Esophagus muscularis mucosa (tissue), 4 donors: ENCODE data around the gene KRT80. TPM values are rescaled to one million over a fixed set of nuclear protein-coding genes. Genes with fewer than 3 reads are reported as not detected.
A peak's percentile ranks its signal among the peaks of the same experiment; 100 is the strongest.

Source experiments
- DNase-seq: peaks from one replicate; pipeline ENCODE4 v3.0.0-alpha.2; 2017; ENCODE audit errors: extremely low spot score
- H3K27ac ChIP-seq, 4 donors: fragments of 200-600 bp; sonication (generic); replicated peaks in 1 of 4; 1 replicate in 3 of 4; 2 replicates in 1 of 4; pipeline ENCODE4 v1.5.1; 2016 to 2019; ENCODE audit warnings: mild to moderate bottlenecking in 1 of 4
- H3K27me3 ChIP-seq, 4 donors: fragments of 200-600 bp; sonication (generic); one replicate each; pipeline versions ENCODE4 v1.5.1 to v1.6.0; 2016 to 2019
- H3K36me3 ChIP-seq, 4 donors: fragments of 200-600 bp; sonication (generic); one replicate each; pipeline ENCODE4 v1.5.1; 2016 to 2019
- H3K4me1 ChIP-seq, 4 donors: fragments of 200-600 bp; sonication (generic); one replicate each; pipeline ENCODE4 v1.5.1; 2016 to 2019
- H3K4me3 ChIP-seq, 4 donors: fragments of 200-600 bp; sonication (generic); 1 replicate in 2 of 4; 2 replicates in 2 of 4; pipeline ENCODE4 v1.5.1; 2016 to 2019; ENCODE audit warnings: mild to moderate bottlenecking in 4 of 4, moderate library complexity in 1 of 4
- H3K9me3 ChIP-seq, 4 donors: fragments of 200-600 bp; sonication (generic); 1 replicate in 3 of 4; 2 replicates in 1 of 4; pipeline ENCODE4 v1.5.1; 2016 to 2019
- EP300 ChIP-seq: sonication (generic); formaldehyde crosslinking; IDR thresholded peaks from one replicate; pipeline ENCODE4 v1.6.1; 2017; ENCODE audit warnings: antibody characterized with exemption
- POLR2A ChIP-seq: fragments of 450-650 bp; IDR thresholded peaks from one replicate; pipeline ENCODE4 v1.6.1; 2017; ENCODE audit warnings: antibody characterized with exemption, moderate library complexity, mild to moderate bottlenecking, low read depth
- POLR2AphosphoS5 ChIP-seq, 2 donors: sonication (generic); formaldehyde crosslinking; IDR thresholded peaks; one replicate each; pipeline ENCODE4 v1.6.1; 2017; ENCODE audit warnings: antibody characterized with exemption in 2 of 2
- WGBS: methylation state at CpG from one replicate; pipeline ENCODE4 v1.1.5; 2018; 5-methylcytosine and 5-hydroxymethylcytosine counted together
- intact Hi-C: fragments of 100-400 bp; cut with DNase I; formaldehyde crosslinking; loops from one replicate; pipeline ENCODE4 v1.15.1; 2023
- total RNA-seq, 4 donors: library from RNA; depleted of rRNA; stranded (reverse); fragments of >200 nt; gene quantifications; one replicate each; pipeline versions ENCODE4 v1.1.0 to v1.2.1, GENCODE V29; 2016
- TF ChIP-seq, protein P1 (sequence below), 3 experiments: fragments of 200-600 bp in 2 of 3; fragments of 450-650 bp in 1 of 3; sonication (generic) in 2 of 3; IDR thresholded peaks; one replicate each; pipeline ENCODE4 v1.5.1; 2017 to 2019; ENCODE audit warnings: antibody characterized with exemption in 3 of 3, mild to moderate bottlenecking in 2 of 3, moderate library complexity in 1 of 3

KRT80 gene
- total RNA-seq, 4 donors from 2014 or later: 0.11 TPM; not detected in 3

DNA sequence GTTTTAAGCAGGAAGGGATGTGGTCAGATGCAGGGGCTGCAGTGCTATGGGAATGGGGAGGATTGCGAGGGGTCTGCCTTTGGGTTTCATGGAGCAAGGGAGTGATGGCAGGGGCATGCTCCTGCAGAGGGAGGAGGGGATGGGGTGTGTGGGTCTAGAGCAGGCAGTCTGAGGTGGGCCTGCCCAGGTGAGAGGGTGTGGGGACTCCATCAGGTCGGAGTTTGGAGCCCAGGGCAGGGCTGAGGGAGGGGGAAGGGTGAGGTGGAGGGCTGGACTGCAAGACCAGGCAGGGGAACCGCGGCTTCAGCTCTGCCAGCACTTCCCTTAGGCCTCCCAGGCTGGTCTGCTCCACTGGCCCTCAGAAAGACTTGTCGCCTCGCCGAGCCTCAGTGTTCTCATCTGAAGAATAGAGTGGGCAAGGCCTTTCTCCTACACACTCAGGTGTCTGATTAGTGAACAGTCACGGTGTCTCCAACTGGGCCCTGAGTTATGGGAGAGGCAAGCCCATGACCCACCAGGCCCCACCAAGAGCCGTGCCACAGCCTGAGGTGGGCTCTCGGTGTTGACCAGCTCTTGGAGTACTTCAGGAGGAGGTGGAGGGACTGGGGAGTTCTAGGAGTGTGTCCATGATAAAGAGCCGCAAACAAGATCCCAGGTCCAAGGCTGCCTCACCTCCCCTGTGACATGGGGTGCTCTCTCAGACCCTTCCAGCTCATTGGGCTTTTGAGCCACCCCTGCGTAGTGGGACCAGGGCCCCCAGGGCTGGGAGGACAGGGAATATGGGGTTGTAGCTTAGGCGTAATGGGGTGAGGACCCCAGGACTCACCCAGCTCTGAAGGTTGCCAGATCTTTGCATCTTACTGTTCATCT lies 20.1 kb upstream of the KRT80 start:
- intact Hi-C loops: no loop called here
- WGBS: 90% methylated on average over 13 of the region's 13 CpGs
- no peak overlapping the region for H3K4me3 ChIP-seq
- no peak for DNase-seq
- peaks cover 22 to 27% (median 24%) of the 10 kb centered on the region in 4 donors for H3K4me1 ChIP-seq
- no peaks in the 10 kb centered on the region for H3K27me3 ChIP-seq
- H3K9me3 ChIP-seq: no peaks in the 10 kb centered on the region
- no peaks in the 10 kb centered on the region for H3K36me3 ChIP-seq
- no peak overlapping the region for H3K27ac ChIP-seq
- TF ChIP-seq, protein P1, sequence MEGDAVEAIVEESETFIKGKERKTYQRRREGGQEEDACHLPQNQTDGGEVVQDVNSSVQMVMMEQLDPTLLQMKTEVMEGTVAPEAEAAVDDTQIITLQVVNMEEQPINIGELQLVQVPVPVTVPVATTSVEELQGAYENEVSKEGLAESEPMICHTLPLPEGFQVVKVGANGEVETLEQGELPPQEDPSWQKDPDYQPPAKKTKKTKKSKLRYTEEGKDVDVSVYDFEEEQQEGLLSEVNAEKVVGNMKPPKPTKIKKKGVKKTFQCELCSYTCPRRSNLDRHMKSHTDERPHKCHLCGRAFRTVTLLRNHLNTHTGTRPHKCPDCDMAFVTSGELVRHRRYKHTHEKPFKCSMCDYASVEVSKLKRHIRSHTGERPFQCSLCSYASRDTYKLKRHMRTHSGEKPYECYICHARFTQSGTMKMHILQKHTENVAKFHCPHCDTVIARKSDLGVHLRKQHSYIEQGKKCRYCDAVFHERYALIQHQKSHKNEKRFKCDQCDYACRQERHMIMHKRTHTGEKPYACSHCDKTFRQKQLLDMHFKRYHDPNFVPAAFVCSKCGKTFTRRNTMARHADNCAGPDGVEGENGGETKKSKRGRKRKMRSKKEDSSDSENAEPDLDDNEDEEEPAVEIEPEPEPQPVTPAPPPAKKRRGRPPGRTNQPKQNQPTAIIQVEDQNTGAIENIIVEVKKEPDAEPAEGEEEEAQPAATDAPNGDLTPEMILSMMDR (IDR thresholded peaks at IDR 0.05): no peak
- TF ChIP-seq POLR2AphosphoS5 (IDR thresholded peaks at IDR 0.05) (no peak), POLR2A (no peak), EP300 (no peak)

DNA sequence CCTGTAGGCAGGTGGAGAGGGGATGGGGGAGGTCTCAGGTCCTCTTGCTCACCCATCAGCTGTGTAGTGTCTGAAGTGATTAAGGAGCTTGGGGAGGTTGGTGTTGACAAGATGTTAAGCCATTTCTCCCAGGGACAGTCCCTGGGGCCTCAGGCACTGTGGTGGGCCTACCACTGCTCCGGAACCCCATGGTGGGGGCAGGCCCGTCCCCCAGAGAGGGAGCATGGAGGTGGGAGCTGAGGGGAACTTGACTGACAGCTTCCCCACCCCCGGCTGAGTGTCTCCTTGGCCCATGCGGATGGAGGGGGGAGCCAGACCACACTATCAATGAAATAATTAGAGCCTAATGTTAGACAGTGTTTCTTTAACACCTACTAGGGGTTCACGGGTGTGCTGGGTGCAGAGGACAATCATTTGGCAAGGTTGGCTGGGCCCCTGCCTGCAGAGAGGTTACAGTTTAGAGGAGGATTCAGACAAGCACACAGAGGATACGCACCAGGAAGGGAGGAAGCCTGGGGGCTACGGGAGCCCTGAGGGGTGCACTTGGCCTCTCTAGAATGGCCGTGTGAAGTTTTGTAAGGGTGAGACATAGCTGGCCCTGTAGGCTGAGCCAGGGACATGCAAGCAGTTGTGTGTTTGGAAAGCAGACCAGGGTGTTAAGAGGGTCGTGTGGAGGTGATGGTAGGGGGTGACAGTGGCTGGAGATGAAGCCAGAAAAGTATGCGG lies 19.3 kb upstream of the KRT80 start:
- H3K4me3 ChIP-seq: no peak overlapping the region
- no peaks in the 10 kb centered on the region for H3K36me3 ChIP-seq
- intact Hi-C loops: no loop called here
- 89% methylated on average over 7 of the region's 10 CpGs for WGBS
- H3K4me1 ChIP-seq: peaks cover 16 to 28% (median 20%) of the 10 kb centered on the region in 4 donors
- TF ChIP-seq POLR2A (no peak), POLR2AphosphoS5 (IDR thresholded peaks at IDR 0.05) (no peak), EP300 (no peak)
- TF ChIP-seq, protein P1 (IDR thresholded peaks at IDR 0.05): no peak
- H3K9me3 ChIP-seq: no peaks in the 10 kb centered on the region
- DNase-seq: no peak
- H3K27me3 ChIP-seq: no peaks in the 10 kb centered on the region
- no peak overlapping the region for H3K27ac ChIP-seq

DNA sequence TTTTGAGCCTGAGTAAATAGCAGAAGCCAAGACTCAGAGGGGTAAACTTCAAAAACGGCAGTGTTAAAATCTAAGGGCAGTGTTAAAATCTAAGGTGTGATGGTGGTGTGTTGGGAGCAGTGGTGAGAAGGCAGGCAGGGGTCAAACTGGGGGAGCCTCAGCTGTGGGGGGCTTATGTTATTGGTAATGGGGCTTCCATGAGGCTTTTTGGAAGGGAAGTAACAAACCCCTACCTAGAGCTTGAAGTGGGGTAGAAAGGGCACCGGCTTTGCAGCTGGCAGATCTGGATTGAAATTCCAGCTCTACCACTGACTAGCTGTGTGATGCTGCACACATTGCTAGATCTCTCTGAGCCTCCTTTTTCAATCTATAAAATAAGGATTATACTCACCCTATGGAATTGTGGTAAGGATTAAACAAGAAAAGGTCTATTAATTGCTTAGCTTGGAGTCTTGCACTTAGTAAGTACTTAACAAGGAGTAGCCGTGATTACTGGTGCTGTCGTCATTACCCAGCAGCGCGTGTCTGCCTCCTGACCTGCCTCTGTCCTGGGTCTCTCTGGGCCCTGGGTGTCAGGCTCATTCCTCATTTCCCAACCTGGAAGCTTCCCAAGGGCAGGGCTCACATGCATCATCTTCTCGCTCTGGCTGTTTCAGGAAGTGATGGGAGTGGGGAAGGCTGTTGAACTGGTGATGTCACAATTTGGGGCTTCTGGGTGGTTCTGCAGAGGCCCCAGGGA lies 18.5 kb upstream of the KRT80 start:
- intact Hi-C loops: no loop called here
- Histone ChIP-seq H3K27ac (no peak overlapping the region), H3K4me1 (peaks cover 14 to 23% (median 20%) of the 10 kb centered on the region in 4 donors), H3K36me3 (no peaks in the 10 kb centered on the region), H3K27me3 (no peaks in the 10 kb centered on the region), H3K9me3 (no peaks in the 10 kb centered on the region), H3K4me3 (no peak overlapping the region)
- TF ChIP-seq, protein P1 (IDR thresholded peaks at IDR 0.05): no peak
- TF ChIP-seq POLR2A (no peak), EP300 (no peak), POLR2AphosphoS5 (IDR thresholded peaks at IDR 0.05) (peak; percentile 14 to 52)
- no peak for DNase-seq
- 75% methylated on average over 7 of the region's 7 CpGs for WGBS

DNA sequence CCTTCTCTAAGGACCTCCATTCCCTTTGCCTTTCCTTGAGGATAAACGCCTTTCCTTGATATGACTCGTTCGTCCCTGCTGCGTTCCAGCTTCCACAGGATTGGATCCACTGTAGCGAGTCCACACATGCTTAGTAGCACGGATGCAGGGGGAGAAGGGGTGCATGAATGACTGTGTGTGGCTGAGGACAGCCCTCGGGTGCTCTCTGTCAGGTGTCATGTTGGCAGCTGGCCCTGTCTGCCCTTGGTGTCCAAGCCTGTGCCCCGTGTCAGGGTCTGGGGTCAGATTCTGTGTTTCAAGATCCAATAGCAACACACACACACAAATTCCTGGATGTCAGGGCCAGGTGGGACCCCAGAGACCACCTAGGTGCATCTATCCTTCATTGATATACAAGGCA lies 17.5 kb upstream of the KRT80 start:
- Histone ChIP-seq H3K27me3 (no peaks in the 10 kb centered on the region), H3K9me3 (no peaks in the 10 kb centered on the region), H3K27ac (no peak overlapping the region), H3K4me1 (peaks cover 14 to 23% (median 20%) of the 10 kb centered on the region in 4 donors), H3K36me3 (no peaks in the 10 kb centered on the region), H3K4me3 (no peak overlapping the region)
- TF ChIP-seq EP300 (no peak), POLR2AphosphoS5 (IDR thresholded peaks at IDR 0.05) (no peak), POLR2A (no peak)
- TF ChIP-seq, protein P1 (IDR thresholded peaks at IDR 0.05): no peak
- DNase-seq: no peak
- WGBS: 78% methylated on average over 8 of the region's 8 CpGs
- intact Hi-C loops: no loop called here
